SK-N-MC (cell line): ENCODE data around the gene WDR91.

Experiments used
- EZH2 ChIP-seq: fragments of 200-600 bp; sonication (generic); IDR thresholded peaks from one replicate; pipeline ENCODE4 v1.6.1; 2017; ENCODE audit warnings: antibody characterized with exemption
- FOXP2 ChIP-seq: optimal IDR thresholded peaks from 2 replicates; pipeline ENCODE3; 2011; ENCODE audit warnings: mild to moderate bottlenecking, moderate library complexity; ENCODE audit not compliant: insufficient read depth; ENCODE audit errors: extremely low read length, control extremely low read depth

DNA sequence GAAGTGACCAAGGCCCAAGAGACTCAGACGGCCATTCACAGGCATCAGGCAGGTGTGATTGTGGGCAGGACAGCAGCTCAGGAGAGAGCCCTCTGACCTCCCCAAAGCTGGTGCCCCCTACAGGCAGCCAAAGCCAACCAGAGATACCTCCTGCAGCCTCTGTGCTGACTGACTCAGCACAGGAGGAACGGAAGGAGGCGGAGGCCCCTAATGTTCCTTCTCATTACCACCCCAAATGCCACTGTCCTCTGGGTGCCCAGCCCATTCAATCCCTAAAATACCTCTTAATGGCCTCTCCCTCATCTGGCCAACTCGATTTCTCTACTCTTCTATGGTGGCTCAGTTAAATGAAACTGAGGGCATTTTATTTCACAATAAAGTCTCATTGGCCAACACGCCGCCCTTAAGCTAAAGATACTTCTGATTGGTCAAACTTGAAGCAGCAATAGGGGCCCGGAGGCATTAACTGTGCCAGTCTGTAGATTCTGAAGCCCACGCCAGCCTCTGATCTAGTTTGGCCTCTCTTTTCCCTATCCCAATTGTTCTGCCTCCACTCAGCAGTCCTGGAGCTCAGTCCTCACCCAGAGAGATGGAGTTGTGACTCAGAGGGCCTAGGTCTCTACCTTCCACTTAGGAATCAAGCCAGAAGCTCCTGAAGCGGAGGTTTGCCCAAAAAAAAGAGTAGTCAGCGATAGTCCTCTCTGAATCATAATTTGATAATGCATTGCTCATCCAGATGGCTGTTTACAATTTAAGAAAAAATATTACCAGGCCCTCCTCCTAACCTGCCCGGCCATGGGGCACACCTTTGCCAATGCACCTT is 42.0 kb downstream of the WDR91 start:
- no peak for TF ChIP-seq EZH2
- no peak for TF ChIP-seq FOXP2
